ENCODE results near the gene NDUFA13.

The NDUFA13 gene

GRCh38 chr19:19571071-19571786 is 55.2 kb downstream of the NDUFA13 start:
- DNase-seq (ENCODE audit: low read depth), result no peak

- no peak for DNase-seq (ENCODE audit: low read depth)
Observed at GRCh38 chr19:19575411-19575810, 59.4 kb downstream of the NDUFA13 start.
